Measurements from ENCODE around the gene ALDH3A1.
"Not testable (repeated sequence)": the region's sequence is repeated elsewhere in the genome, so short reads cannot be mapped to it uniquely, and the experiment has no call there.

ALDH3A1 gene

DNA sequence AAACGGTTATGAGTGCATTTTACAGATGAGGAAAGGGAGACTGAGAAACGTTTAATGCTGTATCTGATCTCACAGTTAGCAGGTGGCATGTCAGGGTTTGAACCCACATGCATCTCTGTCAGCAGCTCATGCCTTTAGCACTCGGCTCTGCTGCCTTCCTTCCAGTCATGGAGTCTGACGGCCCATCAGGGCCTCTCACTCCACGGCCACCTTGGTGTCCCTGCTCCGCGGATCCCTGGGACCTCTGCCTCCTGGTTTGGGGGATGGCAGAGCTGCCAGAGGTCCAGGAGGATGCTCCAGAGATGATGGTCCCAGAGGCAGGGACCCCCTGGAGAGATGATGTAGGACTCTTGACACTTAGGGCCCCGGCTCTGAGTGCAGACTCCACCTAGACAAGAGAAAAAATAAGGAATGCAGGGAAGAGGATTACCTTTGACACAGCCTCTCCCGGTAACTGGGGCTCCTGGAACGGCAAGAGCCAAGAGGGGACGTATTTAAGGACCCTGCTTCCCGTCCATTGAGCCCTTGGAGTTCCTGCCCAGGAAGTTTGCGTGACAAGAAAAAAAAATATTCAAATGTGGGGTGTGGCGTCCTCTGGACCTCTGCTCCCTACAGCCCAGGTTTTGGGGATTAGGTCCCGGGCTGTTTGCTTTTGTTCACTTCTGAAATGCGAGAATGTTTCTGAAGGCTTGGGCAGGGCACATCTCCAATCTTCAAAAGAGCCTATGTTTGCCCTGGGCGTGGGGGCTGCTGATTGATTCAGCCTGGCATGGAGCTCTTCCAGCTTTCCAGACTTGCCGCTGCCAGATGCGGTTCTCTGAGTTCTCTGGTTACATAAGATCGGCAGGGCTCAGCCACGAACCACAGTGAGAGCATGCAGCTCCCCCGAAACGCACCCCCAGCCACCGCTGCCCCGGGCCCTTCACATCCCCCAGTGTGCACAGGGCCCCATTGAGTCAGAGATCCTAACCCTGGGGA lies at the start of gene ALDH3A1:
Gene ALDH3A1 (minus strand): TSS at position 470 of the 978 bp plus-strand sequence. CDS start 3,169 bp downstream, outside the sequence.
- no peak for DNase-seq

DNA sequence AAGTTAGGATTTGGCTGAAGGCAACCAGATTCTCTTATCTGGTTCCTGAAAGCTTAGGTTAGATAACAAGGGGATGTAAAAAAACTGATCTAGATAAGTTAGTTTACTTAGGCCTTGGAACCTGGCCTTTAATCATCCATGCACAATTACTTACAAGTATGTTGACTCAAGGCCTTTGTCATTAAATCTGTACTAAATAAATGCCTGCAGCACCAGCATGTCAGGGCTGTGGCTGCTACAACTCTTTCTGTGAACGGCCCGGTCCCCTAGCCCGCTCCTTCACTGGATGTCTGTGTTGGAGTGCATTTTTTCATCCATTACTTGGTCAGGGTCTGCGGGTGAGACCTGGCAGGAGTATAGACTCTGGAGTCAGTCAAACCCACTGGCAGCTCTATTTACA lies 48.4 kb upstream of the ALDH3A1 start:
- DNase-seq, result no peak

DNA sequence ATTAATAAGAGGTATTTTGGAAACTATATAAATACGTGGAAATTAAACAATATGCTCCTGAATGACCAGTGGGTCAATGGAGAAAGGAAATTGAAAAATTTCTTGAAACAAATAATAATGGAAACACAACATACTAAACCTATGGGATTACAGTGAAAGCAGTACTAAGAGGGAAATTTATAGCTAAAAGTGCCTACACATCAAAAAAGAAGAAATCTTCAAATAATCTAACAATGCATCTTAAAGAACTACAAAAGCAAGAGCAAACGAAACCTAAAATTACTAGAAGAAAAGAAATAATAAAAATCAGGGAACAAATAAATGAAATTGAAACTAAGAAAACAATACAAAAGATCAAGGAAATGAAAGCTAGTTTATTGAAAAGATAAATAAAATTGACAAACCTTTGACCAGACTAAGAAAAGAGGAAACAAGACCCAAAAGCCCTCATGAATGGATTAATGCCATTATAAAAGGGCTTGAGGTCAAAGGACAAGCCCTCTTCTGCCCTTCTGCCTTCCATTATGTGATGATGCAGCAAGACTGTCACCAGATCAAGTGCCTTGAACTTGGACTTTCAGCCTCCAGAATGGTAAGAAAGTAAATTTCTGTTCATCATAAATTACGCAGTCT lies 43.9 kb upstream of the ALDH3A1 start:
- DNase-seq, result no peak

DNA sequence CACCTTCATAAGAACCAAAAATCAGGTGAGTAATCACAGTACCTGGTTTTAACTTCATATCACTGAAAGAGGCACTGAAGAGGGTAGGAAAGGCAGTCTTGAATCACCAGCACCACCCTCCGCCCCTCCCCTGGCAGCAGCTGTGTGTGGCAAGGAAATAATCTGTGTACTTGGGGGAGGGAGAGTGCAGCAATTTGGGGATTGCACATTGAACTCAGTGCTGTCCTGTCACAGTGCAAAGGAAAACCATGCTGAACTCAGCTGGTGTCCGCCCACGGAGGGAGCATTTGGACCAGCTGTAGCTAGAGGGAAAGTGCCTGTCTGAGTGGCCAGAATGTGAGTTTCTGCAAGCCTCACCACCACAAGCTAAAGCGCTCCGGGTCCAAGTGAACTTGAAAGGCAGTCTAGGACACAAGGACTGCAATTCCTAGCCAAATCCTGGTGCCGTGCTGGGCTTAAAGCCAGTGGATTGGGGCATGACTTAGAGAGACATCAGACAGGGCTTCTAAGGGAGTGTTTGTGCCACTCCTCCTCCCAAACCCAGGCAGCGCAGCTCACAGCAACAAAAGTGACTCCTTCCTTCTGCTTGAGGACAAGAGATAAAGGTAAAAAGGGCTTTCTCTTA lies 39.7 kb upstream of the ALDH3A1 start:
- no peak for DNase-seq

DNA sequence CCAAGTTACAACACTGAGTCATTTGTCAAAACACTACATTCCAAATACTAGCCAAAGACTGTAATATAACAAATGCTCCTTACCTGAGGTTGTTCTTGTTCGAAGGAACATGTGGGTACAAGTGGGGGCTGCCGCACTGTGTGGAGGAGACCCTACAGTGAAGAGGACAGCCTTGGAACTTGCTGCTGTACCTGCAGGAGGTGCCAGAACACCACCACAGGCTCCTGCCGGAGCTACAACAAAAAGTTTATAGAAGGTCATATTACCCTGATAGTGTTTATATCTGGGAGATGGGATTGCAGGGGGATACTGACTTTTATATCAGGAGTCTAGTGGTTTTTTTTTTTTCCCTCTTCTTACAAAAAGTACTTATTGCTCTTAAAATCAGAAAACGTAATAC lies 37.8 kb upstream of the ALDH3A1 start:
- DNase-seq, result no peak

DNA sequence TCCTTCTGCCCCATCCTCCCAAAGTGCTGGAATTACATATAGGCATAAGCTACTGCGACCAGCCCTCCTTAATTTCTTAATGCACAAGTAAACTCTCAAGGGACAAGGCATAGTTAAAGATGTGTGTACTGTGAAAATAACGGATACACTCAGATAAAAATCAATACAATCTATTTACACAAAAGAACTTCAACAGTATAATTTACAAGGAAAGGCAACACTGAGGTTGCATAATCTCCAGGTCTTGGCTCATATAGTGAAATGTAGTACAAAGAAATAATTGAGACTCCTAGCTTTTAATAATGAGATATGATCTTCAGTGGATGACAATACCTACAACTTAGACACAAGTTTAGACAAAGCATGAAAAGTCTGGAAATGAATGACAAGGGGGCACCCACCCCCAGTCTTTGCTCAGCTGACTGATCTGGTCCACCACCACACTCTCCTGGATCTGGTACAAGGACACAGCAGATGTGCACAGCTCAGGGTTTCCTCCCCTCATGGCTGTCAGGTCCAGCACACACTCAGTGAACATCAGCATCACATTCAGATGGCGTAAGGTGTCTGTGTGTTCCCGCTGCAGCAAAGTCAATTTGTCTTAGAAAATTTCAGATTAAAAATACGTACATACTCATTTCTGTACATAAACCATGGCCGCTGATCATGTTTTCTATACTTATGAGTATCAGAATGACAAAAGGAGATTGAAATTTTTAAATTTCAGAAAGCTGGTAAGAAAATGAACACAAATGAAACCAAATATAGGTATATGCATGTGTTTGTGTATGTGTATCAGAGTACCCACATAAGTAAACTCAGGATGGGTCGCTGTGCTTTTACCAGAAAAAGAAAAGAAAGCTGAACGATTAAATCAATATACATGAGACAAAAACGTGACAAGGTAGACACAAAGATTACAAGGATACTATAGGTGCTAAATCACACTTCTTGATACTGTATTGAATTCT lies 33.7 kb upstream of the ALDH3A1 start:
- DNase-seq, result no peak

DNA sequence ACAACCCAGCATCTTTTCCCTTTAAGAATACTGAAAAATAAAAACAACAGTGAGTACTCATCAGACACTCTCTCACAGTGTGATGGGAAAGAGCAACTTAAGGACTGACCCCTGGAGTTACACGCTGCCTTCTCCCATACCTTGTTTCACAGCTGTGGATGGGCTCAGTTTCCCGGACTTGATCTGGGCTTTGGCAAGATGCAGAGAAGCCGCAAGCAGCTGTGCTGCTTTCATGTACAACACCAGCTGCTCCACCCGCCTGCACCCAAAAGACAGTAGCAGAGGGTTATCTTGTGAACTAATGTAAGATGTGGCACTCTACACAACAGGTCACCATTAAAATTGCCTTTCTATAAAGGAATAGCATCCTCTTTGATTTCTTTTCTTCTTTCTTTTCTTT lies 32.7 kb upstream of the ALDH3A1 start:
- no peak for DNase-seq

DNA sequence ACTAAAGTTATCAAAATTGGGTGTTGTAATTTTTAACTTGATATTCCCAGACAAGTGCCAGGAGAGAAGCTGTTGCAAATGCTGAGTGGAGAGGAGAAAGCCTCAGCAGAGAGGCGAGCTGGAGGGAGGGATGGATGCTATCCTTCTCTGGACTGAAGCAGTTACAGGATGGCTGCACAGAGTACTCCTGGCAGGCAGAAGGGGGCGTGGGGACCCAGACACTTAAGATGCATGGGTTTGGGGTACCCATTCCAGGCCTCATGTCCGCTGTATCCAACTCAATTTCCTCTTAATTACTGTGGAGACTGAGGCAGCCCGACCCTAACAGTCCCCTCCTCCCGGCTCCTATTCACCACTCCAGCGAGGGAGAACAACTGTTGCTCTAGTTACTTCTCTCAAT lies 25.4 kb upstream of the ALDH3A1 start:
- DNase-seq, result no peak

DNA sequence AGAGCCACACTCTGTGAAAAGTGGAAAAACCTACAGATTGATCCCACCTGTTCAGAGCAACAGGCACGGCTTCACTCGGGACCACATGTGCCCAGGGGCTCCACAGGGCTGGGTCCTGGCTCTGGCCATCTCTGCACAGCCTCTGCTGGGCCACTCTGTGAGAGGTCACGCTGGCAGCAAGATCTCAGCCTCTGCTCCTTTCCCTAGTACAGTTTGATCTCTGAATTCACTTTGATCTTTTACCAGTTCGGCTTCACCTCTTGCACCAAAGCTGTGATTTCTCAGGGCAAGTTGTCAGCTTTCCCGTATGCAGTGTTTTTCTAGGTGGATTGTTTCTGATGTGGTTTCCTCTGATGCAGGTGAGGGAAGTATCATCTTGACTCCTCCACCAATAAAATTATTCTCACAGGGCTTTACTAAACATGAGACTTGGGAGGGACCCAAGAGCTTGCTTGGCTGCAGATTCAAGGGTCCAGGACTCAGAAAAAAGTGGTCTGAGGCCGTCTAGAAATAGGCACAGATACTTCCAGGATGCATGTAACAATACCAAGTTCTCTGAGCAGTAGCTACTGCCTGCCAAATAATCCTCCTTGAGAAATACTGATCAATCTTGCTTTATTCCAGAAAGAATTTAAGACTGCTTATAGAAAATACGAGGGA lies 24.0 kb upstream of the ALDH3A1 start:
- DNase-seq, result no peak

DNA sequence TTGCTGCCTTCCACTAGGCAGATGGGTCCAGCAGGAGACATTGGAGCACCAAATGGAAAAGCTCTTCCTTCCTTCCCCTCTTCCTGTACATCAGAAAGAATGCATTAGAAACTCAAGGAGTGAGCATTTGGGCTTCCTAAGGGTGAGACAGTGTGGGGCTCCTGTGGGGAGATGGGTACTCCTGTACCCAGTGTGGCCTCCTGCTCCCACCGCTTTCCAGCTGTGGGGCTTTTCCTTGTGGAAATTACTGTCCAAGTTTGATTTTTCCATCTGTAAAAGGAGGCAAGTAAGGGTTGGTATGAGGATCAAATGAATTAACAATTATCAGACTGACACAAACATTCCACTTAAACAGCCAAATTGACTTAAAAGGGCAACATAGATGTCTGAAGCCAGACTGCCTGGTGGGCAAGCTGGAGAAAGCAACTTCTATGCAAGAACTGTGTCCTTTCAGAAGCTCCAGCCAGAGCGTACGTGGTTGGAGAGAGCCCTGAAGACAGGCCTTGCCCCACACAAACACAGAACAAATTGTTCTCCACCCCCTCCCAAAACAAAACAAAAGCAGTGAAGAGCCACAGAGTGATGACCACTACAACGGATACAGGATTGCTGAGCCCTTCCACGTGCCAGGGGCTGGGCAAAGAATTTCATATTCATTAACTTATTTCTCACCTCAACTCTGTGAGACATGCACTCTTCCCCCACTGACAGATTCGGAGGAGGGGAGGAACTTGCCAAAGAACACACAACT lies 23.1 kb upstream of the ALDH3A1 start:
- no peak for DNase-seq

DNA sequence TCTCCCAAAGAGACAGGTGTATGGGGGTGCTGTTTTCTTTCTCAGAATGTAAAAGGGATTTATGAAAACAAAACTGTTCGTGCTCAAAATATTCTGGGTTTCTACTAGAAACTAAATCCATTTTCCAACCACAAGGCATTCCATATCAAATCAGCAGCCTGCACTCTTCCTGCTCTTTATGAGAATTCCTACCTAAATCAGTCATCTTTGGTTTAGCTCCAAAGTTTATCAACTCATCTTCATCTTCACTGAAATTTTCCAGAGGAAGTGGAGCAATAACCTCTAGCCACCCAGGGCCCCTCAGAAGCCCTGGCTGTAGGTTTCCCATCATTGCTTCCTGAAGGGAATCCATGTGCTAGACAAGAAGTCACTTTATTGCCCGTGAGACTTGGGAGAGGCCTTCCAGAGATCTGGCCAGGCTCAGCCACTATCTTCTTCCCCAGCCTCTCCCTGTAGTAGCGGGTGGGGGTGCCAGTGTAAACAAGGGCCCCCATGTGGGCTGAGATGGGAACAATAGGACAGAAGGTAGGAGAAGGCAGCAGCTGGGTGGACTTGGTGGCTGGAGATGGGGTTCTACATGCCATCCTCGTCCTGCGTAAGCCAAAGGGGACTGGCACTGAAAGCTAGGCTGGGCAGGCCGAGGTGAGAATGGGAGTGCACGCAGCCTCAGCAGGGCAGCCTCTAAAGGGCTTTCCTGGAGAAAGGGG lies 22.0 kb upstream of the ALDH3A1 start:
- DNase-seq, result no peak

DNA sequence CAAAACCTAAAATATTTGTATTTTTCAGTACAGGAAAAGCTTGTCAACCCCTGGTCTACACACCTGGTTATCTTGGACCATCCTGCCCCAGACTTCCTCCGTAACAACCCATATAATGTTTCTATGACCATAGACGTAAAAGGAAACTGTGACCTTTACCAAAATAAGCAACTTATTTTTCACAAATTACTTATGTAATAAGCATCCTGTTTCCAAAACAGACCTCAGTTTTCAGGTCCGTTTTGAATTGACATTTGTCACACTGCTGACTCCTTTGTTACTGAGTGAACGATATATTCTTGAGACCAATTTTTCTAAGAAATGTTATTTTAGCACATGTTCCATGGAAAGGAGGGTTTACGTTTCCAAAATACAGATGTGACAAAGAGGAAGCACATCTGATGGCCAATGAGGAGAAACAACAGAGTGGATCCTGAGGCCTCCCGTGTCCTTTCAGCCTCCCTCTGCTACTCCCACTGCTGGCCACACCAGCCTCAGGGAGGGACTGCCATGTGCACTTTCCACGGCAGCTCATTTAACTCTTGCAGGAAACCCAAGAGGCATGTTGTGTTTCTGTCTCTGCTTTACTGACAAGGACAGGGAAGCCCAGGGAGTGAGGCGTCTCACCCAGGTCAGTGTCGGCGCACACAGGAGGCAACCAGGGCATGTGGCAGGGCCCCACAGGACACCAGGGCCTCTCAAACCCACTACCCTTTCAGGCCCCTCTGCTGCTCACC lies 20.1 kb upstream of the ALDH3A1 start:
- no peak for DNase-seq

DNA sequence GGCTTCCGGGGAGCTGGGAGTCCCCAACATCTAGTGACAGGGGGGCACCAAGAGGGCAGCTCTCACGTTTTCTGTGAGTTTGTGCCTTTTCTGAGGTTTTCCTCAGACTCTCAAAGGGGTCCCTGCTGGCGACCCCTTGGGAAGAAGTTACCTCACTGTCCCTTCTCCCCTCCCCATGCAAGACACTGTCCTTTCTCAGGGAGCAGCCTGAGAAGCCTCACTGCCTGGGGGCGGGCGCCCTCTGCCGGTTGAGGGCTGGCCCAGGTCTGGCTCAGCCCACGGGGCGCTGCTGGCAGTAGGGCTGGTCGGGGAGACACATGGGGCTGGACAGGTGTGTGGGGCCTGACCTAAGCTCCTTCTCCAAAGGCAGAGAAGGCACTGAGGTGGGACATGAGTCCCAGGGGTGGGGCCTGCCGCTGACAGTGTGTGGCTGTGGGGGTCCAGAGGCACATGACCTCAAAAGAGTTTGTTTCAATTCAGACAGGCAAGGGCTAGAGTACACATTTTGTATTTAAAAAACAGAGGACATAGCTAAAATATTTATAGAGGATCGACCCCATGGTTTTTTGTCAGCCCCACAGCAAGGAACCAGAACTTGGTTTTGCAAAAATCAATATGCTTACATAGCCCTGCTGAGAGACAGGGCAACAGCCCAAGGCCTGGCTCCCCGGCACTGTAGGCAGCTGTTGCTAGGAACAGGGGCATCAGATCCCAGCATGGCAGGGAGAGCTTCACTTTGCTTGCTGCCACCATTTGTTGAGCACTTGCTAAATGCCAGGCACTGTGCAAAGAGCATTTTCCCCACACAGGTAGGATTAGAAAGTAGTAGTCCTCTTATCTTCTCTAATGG lies 18.5 kb upstream of the ALDH3A1 start:
- peak; percentile 77 for DNase-seq

DNA sequence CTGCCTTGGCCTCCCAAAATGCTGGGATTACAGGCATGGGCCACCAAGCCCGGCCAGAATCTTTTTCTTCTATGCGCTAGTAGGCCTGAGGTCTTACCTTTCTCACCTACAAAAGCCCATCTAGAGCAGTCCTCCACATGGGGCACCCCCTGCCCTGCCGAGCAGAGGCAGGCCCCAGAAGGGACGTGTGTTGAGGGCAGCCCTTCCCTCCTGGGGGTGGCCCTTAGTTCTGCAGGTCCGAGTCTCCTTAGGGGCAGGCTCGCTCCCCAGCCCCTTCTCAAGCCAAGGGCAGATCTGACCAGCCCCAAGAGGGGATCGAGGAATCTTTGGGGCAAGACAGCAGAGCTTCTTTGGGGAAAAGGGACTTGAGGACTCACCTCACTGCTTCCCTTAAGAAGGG lies 17.9 kb upstream of the ALDH3A1 start:
- DNase-seq, result no peak

DNA sequence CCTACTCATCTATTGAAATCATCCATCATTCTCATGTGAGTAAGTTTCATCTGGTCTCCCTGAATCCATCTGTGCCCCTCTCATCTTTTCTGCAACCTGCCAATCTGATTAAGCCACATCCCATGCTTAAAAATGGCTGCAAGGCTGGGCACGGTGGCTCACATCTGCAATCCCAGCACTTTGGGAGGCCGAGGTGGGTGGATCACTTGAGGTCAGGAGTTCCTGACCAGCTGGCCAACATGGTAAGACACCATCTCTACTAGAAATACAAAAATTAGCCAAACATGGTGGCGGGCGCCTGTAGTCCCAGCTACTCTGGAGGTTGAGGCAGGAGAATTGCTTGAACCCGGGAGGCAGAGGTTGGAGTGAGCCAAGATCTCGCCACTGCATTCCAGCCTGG lies 15.9 kb upstream of the ALDH3A1 start:
- not testable (repeated sequence) for DNase-seq

DNA sequence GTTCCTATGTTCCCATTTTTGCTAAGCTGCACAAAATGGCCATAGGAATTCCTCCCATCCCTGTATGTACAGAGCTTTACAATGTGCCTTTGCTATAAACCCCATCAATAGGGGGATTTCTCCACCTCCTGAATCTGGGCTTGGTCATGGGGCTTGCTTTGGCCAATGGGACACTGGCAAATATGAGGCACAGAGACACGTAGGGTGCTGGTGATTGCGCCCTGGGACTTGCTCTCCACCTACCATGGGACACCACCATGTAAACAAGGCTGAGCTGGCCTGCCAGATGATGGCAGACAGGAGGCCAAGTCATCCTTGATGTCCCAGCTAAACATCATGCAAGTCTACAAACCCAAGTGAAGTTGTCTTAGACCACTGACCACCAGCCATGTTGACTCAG lies 15.3 kb upstream of the ALDH3A1 start:
- no peak for DNase-seq

DNA sequence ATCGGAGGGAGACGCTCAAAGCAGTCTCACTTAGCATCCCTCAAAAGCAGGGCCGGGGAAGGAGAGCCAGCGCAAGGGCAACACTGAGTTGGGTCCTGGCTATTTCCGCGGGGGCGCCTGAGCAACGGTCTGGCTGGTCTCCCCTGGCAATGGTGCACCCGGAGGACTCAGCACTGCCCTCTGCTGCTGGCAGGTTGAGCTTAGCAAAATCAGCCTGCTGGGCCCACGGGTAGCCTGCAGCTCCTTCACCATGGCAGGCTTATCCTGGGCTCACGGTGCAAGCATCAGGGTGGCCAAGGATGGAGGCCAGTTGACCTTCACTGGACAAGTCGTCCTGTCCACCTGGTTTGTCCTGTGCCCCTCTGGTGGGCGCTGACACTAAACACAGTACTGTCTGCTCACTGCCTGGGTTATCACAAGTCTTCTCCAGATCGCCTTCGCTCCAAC lies 14.4 kb upstream of the ALDH3A1 start:
- DNase-seq, result peak; percentile 30

DNA sequence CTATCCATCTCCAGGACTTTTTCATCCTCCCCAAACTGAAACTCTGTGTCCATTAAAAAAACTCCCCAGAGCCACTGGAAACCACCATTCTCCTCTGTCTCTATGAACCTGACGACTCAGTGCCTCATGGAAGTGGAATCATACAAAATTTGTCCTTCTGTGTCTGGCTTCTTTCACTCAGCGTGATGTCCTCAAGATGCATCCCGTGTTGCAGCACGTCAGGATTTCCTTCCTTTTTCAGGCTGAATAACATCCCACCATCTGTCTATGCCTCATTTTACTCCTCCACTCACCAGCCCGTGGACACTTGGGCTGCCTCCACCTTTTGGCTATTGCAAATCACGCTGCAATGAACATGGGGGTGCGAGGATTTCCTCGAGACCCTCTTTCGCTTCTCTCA lies 12.6 kb upstream of the ALDH3A1 start:
- DNase-seq, result no peak

Measured in activated T-cell treated with anti-CD3 and anti-CD28 coated beads for 4 hours (primary cell).